ENCODE results near the gene MTREX.

GRCh38 chr5:55345327-55345726, 37.5 kb downstream of the MTREX start:
- TF ChIP-seq CTCF (IDR thresholded peaks at IDR 0.05) (no peak), POLR2A (IDR thresholded peaks at IDR 0.05) (no peak)

Data from testis (tissue), 2 donors.